HG03571 (cell line): ENCODE measurements around the gene THAP7.
"Not testable (repeated sequence)": the region's sequence is repeated elsewhere in the genome, so short reads cannot be mapped to it uniquely, and the experiment has no call there.

ENCODE experiments used
- ATAC-seq: cut with Tn5 transposase; IDR thresholded peaks from one replicate; pipeline ENCODE4 v1.9.1; 2021; ENCODE audit not compliant: unreplicated experiment

Gene THAP7

DNA sequence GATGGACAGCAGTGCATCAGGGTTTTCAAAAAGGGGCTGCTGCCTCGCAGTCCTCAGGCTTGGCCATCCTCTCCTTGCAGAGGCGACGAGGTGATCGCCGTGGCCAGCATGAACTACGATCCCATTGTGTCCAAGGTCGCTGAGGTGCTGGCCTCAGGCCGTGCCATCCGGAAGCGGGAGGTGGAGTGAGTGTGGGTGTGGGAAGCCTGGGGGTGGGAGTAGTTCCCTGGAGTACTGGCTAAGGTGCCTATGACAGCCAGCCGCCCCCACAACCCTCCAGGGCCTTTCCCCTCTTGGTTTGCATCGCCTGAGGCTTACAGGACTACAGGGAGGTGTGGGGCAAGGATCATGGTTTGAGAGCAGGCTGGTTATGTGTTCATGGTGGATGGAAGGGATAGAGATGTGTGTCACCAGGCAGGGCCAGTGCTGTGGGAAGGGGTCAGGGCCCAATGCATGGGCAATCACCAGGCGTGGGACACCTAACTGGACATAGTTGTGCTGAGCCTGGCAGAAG is 21.9 kb downstream of the THAP7 start:
- no peak for ATAC-seq

DNA sequence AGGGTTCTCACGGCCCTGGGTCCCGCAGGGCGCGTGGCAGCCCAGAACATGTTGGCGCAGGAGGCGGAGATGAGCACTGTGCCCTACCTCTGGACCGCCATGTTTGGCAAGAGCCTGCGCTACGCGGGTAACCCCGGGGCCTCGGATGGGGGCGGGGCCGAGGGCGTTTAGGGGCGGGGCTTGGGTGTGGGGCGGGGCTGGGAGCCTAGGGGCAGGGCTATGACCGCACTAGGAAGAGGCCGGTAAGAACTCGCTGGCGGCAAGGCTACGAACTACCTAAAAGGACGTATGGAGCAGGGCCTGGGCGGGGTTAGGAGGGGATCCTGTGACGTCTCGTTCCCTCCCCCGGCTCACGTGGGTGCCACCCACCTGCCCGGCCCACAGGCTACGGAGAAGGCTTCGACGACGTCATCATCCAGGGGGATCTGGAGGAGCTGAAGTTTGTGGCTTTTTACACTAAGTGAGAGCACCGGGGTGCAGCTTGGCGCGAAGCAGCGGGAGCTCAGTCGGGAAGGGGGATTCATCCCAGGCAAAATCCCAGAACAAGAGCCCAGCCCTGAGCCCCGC is 22.6 kb downstream of the THAP7 start:
- ATAC-seq, result no peak

DNA sequence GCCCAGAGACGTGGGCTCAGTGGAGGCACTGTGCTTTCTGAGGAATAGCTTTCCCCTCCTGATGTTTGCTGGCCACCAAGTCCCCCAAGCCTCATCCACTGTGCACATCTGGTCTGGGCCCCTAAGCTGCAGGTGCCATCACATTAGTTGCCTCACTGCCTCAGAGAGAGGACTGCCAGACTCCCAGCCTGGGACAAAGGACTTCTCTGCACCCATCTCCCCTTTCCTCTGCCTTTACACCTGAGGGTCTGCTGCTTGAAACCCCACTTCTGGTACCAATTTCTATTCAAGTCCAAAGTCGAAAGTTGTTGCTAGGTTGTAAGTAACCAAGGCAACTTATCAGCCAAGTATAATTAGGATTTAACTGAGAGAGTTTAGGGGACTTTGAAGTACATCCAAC is 23.5 kb downstream of the THAP7 start:
- ATAC-seq, result no peak

DNA sequence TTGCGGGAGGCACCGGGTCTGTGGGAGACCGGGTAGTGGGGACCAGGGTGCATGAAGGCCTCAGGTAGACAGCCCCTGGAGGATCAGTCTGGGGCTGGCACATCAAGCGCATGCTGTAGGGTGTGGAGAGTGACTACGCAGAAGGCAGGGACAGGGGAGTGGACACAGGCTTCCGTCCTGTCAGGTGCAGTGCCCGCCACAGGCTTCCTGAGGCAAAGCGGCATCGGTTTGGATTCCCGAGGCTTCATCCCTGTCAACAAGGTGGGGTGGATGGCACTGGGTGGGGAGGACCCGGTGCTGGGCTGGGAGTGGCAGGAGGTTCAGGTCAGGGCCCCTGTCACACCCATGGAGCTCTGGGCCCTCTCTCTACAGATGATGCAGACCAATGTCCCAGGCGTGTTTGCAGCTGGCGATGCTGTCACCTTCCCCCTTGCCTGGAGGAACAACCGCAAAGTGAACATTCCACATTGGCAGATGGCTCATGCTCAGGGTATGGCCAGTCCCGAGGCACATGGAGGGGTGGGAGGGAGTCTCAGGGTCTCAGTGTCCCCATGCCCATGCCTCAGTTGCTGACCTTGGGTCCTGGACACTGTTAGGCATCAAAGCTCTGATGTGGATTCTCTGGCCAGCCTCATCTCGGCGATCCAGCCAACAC is 24.3 kb downstream of the THAP7 start:
- ATAC-seq, result no peak

DNA sequence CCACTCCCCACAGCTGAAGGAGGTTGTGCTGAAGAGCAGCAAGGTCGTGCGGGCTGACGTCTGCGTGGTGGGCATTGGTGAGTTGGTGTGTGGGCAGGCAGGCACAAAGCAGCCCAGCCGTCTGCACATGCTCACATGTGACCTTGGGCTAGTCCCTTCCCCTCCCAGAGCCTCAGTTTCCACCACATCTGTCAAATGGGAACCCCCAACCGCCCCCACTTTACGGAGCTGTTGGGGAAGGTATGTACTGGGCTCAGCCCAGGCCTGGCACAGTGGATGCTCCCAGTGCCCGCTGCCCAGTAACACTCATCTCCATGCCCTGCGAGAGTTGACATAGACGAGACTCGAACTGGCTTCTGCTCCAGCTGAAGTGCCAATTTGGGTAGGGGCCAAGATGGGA is 24.9 kb downstream of the THAP7 start:
- ATAC-seq, result no peak

DNA sequence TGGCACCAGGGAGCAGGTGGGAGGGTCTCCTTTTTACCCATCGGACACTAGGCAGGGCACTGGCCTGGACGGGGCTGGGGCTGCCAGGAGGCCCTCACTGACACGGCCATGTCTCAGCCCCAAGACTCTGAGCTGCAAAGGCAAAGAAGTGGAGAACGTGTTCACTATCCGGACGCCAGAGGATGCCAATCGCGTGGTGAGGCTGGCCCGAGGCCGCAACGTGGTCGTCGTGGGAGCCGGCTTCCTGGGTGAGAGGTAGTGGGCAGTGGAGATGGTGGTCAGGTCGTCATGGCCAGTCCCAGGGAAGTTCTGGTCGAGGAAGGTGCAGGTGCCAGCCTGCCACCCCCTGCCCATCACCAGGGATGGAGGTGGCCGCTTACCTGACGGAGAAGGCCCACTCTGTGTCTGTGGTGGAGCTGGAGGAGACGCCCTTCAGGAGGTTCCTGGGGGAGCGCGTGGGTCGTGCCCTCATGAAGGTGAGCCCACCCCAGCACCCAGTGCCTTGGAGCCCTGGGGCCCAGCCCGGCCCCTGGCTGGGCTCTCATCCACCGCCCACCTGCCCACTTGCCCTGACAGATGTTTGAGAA is 25.5 kb downstream of the THAP7 start:
- ATAC-seq, result no peak

DNA sequence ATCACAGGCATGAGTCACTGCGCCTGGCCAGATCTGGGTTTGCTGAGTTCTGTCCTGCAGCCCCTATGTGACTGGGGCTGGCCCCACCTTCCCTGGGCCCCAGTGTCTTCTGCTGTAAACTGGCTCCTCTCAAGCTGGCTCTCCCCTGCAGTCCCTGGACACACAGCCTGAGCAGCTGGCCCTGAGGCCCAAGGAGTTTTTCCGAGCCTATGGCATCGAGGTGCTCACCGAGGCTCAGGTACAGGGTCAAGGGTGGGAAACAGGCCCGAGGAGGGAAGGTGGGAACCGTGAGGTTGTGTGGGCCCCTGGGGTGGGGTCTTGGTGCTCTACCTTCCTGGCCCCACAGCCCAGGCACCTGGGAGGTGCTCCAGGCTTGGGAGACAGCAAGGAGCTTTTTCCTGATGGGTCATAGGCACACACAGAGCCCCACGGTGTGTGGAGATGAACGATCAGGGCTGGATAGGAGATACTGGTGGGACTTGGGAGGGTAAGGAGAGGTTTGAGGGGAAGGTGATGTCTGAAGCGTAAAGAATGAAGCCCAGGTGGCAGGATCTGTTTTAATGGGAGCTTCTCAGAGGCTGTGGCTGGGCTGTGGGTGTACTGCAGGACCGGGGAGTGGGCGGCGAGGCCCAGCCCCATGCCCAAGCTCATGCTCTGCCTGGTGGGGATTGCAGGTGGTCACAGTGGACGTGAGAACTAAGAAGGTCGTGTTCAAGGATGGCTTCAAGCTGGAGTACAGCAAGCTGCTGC is 26.2 kb downstream of the THAP7 start:
- no peak for ATAC-seq

DNA sequence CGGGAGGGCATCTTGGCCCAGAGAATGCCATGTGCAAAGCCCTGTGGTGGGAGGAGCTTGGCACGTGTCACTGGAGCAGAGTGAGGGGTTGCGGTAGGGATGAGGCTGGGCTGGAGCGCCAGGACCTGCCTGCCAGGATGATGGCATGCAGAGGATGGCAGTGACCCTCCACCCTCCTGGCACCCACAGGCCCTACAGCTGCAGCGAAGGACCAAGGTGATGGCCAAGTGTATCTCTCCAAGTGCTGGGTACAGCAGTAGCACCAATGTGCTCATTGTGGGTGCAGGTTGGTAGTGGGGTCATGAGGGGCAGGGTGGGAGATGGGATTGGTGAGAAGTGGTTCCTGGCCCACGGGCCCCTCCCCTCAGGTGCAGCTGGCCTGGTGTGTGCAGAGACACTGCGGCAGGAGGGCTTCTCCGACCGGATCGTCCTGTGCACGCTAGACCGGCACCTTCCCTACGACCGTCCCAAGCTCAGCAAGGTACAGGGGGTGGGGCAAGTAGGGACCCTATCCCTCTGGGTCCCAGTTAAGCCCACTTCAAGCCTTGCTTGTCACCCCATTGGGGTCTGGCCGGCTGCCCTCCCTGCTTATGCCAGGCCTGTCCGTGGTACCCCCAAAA is 27.5 kb downstream of the THAP7 start:
- ATAC-seq, result no peak

DNA sequence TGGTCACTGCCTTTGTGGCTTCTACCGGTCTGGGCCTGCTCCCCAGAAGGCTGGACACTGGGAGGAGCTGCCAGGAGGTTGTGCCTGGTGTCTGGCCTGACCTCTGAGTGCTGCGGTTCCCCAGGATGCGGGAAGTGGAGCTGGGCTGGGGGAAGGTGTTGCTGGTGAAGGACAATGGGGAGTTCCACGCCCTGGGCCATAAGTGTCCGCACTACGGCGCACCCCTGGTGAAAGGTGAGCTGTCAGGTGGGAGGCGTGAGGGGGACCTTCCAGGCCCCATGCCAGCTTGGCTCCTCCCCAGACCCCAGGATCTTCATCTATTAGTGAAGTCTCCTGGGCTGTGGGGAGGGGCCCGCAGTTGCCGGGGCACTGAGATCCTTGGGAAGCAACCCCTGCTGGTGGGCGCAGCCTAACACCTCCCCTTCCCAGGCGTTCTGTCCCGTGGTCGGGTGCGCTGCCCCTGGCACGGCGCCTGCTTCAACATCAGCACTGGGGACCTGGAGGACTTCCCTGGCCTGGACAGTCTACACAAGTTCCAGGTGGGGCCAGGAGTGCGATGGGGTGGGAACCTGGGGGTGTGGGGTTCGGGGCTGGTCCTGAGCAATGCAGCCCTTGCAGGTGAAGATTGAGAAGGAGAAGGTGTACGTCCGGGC is 28.2 kb downstream of the THAP7 start:
- no peak for ATAC-seq

DNA sequence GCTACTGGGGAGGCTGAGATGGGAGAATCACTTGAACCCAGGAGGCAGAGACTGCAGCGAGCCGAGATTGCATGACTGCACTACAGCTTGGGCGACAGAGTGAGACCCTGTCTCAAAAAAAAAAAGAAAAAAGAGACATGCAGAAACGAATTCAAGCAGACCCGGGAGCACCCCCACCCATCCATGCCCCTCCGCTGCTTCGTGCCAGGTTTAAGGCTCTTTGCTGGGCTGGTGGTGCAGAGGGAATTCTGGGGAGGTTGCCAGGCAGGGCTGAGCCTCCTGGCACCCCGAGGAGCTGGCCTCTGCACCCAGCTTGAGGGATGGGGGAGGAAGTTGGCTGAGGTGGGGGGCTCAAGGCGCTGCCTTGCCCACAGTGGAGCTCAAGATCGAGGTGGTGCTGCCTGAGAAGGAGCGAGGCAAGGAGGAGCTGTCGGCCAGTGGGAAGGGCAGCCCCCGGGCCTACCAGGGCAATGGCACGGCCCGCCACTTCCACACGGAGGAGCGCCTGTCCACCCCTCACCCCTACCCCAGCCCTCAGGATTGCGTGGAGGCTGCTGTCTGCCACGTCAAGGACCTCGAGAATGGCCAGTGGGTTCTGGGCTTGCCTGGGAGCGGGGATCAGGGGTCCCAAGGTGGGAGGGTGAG is 28.9 kb downstream of the THAP7 start:
- no peak for ATAC-seq

DNA sequence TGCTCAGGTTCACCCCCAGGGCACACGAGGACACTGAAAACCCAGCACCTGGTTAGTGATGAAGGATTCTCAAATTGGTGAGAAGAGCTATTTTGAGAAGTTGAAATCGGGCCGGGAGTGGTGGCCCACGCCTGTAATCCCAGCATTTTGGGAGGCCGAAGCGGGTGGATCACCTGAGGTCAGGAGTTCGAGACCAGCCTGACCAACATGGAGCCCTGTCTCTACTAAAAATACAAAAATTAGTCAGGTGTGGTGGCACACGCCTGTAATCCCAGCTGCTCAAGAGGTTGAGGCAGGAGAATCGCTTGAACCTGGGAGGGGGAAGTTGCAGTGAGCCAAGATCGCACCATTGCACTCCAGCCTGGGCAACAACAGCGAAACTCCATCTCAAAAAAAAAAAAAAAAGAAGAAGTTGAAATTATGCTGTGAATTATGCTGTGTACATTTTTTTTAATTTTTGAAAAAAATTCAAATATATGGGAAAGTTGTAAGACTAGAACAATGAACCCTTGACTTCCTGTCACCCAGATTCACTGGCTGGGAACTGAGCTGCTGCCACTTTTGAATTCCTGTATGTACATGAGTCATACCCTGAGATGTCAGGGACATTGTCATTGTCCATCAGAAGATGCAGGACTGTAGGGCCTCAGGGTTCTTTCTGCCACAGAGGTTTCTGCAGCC is 29.8 kb downstream of the THAP7 start:
- not testable (repeated sequence) for ATAC-seq

DNA sequence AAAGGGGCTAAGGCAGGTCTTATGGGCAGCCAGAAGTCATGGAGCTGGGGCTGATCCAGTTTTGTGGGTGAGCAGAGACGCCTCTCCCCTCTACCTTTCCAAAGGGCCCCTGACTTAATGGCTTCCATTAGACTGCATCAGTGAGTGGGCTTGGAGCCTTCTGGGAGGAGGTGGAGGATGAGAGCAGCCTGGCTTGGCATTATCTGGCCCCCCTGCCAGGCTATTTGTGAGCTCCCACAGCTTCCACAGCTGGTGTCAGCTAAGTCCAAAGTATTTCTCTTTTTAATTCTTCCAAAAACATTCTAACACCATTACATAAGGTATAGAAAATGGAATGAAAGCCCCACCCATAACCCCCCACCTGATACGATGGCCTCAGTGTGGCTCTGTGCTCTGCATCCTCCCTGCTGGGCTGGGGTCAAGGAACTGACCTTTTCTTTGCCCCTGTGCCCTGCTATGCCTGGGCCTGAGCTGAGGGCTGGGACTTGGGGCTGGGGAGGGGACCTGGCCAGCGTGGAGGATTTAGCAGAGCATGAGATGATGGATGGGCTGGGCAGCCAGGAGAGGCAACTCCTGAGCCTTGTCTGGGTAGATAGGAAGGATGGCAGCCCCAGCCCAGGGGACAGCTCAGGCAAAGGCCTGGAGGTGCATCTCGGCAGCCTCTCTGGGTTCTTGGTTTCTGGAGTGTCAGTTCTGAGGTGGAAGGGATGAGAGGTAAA is 30.8 kb downstream of the THAP7 start:
- no peak for ATAC-seq

DNA sequence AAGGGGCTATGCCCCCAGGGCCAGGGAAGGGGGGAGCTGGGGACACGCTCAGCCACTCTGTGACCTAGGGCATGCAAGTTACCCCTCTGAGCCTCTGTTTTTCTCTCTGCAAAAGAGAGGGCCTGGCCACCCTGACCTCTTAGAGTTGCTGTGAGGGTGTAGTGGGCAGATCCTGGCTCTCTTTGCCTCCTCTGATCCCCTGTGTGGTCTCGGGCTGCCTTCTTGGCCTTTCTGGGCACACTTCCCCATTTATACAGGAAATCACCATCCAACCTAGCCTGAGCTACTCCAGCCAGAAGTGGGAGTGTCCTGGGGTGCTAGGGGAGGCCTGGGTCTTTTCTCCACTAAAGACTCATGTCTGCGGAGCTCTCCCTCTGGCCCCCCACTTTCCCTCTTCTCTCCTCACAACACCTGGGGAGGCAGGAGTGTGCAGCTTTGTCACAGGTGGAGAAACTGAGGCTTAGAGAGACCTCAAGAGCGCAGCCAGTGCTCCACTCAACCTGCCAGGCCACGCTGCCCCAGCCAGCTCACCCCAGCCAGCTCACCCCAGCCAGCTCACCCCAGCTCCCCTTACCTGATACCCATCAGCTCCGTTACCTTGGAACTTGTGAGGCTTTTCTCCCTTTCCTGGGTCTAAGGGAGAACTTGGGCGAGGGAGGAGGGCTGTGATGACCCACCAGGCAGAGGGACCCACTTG is 33.5 kb downstream of the THAP7 start:
- ATAC-seq, result no peak

DNA sequence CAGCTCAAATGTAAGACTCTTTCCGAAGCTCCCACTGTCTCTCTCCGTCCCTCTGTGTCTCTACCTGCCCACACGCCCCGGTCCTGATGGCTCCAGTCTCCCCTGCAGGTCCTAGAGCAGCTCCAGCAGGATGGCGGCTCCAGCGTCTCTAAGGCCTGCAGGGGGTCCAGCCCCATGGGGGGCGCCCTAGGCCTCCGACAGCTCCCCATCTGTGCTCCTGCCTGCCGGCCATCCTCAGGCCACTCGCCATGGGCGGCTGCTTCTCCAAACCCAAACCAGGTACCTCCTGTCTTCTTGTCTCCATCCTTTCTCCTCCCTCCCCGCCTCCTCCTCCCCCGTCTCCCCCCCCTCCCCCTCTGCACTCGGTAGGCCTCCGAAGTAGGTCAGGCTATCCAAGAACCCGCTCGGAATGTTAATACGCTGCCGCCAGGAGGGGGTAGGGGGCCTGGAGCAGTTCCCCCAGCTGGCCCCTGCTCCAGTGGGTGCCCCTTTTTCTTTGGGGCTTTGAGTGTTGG is 34.2 kb downstream of the THAP7 start:
- ATAC-seq, result no peak

DNA sequence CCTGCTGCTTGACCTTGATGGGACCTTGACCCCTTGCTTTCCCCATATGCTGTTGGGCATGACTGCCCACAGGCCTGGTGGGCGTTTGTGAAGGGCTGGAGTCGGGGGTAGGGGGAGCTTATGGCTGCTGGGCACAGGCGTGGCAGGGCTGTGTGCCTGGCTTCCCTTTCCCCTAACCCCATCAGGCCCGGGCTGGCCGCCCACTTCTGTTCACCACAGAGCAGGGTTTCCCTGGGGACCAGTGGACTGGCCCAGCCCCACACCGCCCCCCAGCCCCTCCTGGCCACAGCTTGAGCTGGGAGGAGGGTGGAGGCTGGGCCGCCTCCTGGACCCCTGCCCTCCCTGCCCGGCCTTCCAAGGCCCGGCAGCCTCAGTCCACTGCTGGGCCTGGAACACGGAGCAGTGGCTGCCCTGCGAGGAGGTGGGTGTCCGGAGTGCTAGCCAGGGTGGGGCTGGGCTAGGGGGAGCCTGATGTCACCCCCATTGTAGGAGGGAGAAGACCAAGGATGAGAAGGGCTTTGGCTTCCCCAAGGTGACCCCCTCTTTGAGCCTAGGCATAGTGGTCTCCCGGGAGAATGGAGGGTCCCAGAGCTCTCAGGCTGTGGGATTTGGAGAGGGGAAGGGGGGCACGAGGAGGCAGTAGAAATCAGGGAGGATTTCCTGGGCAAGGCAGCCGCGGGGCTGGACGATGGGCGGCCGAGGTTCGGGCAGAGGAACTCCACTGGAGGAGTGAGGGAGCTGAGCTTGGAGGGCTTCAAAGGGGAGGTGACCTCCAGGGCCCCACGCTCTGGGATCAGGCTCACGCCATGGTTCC is 34.8 kb downstream of the THAP7 start, which contains the start of gene AIFM3:
Gene AIFM3, plus strand, starts transcription at position 373 of the 814 bp plus-strand sequence. CDS start 690 bp downstream, outside the sequence.
- no peak for ATAC-seq

DNA sequence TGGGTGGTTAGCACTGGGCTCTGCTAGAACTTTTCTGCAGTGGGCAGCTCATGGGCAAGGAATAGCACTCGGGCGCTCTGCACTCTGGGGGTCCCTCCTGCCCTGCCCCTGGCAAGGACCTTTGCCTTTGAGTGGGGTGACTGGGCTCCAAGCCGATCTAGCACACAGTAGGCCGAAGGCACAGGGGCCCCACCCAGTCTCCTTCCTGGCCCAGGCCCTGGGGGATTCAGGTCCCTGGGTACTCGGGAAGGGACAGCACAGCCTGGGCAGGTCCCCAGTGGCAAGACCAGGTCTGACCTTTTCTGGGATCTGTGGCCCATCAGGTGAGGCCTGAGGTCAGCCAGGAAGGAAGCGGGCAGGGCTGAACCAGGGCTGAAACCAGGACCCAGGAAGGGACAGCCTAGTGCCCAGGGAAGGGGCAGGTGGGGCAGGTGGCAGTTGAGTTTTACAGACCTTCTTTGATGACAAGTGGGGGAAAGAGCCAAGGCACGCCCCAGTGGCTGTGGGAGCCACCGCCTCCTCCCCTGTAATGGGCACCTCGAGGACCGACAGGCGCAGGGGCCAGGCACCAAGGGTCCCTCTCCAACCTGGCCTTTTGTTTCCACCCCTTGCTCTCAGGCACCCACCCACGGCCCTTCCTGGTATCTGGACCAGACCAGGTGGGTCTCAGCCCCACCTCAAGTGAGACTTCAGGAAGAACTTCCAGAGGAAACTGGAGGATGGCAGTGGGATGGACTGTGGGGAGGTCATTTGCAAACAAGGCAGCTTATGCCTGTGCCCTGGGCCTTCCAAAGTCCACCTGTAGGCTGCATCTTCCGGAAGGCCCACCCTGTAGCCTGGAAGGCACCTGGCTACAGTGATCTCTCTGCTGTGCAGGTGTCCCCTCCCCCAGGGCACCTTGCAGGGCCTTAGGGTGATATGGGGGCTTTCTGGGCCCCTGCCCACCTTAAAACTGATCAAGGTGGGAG is 35.7 kb downstream of the THAP7 start:
- no peak for ATAC-seq
